H1 (cell line): ENCODE data around the gene MAP2K7. TPM values are rescaled to one million over a fixed set of nuclear protein-coding genes. Genes with fewer than 3 reads are reported as not detected.
A peak's percentile ranks its signal among the peaks of the same experiment; 100 is the strongest.

Experiments used
- CTCF ChIA-PET: fragments of 300-600 bp; sonication (Branson Sonifier 250); formaldehyde crosslinking; loops from one replicate; lab custom pipeline; 2021; ENCODE audit not compliant: partially characterized antibody; lab: Charles Lee
- POLR2A ChIA-PET: fragments of 300-600 bp; sonication (Branson Sonifier 250); formaldehyde crosslinking; loops from one replicate; lab custom pipeline; 2021; ENCODE audit warnings: inconsistent platforms; ENCODE audit not compliant: partially characterized antibody; lab: Charles Lee
- DNase-seq, 2 experiments: peaks; one replicate each; pipeline versions ENCODE4 v3.0.0 to v3.0.0-alpha.2; 2010 to 2022; ENCODE audit warnings: low spot score in 2 of 2, low read depth in 1 of 2, mixed read lengths in 1 of 2
- FAIRE-seq: peaks from 2 replicates; lab custom pipeline; 2011; peaks lifted over from hg19 to GRCh38; lab: Jason Lieb, UNC
- H2AFZ ChIP-seq: 2 replicates; pipeline ENCODE4 v1.8.1; 2012; ENCODE audit warnings: low read length, inconsistent platforms
- H2AK5ac ChIP-seq: 2 replicates; pipeline ENCODE4 v1.6.1; 2013; ENCODE audit warnings: low read depth, low read length
- H2BK120ac ChIP-seq: replicated peaks from 2 replicates; pipeline ENCODE3; 2013; ENCODE audit warnings: low read depth, low read length, inconsistent platforms
- H2BK12ac ChIP-seq: 2 replicates; pipeline ENCODE4 v1.6.1; 2013; ENCODE audit warnings: low read depth, low read length
- H2BK15ac ChIP-seq: 2 replicates; pipeline ENCODE4 v1.6.1; 2013; ENCODE audit warnings: low read length
- H2BK20ac ChIP-seq: 2 replicates; pipeline ENCODE4 v1.6.1; 2013; ENCODE audit warnings: low read length
- H2BK5ac ChIP-seq: 2 replicates; pipeline ENCODE4 v1.6.1; 2013; ENCODE audit warnings: low read depth, low read length
- H3K14ac ChIP-seq: 2 replicates; pipeline ENCODE4 v1.6.1; 2013; ENCODE audit warnings: inconsistent platforms; ENCODE audit not compliant: insufficient read length
- H3K18ac ChIP-seq: 2 replicates; pipeline ENCODE4 v1.6.1; 2013; ENCODE audit warnings: low read length; ENCODE audit errors: extremely low read depth
- H3K23ac ChIP-seq: 2 replicates; pipeline ENCODE4 v1.6.1; 2013; ENCODE audit warnings: inconsistent platforms; ENCODE audit not compliant: insufficient read length
- H3K23me2 ChIP-seq: 2 replicates; pipeline ENCODE4 v1.6.1; 2013; ENCODE audit warnings: low read depth, low read length
- H3K27ac ChIP-seq: 2 replicates; pipeline ENCODE4 v1.6.1; 2011; ENCODE audit warnings: low read depth, low read length, inconsistent platforms
- H3K27me3 ChIP-seq, 4 experiments: replicated peaks in 1 of 4; 1 replicate in 1 of 4; 2 replicates in 3 of 4; pipeline versions ENCODE4 v1.6.1 to v1.8.1; 2011 to 2013; ENCODE audit warnings: low read length in 3 of 4, mild to moderate bottlenecking in 3 of 4, inconsistent platforms in 2 of 4, mixed read lengths in 2 of 4, moderate library complexity in 1 of 4; ENCODE audit not compliant: control insufficient read depth in 3 of 4, insufficient read depth in 3 of 4; ENCODE audit errors: extremely low read depth in 1 of 4
- H3K36me3 ChIP-seq, 4 experiments: 2 replicates each; pipeline versions ENCODE4 v1.6.1 to v1.8.1; 2011 to 2013; ENCODE audit warnings: mild to moderate bottlenecking in 4 of 4, low read length in 3 of 4, moderate library complexity in 2 of 4, control low read depth in 1 of 4, inconsistent platforms in 1 of 4; ENCODE audit not compliant: insufficient read depth in 4 of 4, control insufficient read depth in 2 of 4
- H3K4ac ChIP-seq: replicated peaks from 2 replicates; pipeline ENCODE3; 2013; ENCODE audit warnings: low read length, low read depth, mixed read lengths, inconsistent platforms; ENCODE audit not compliant: insufficient read length
- H3K4me1 ChIP-seq, 4 experiments: replicated peaks in 1 of 4; 1 replicate in 1 of 4; 2 replicates in 3 of 4; pipeline versions ENCODE4 v1.6.1 to v1.8.1; 2011 to 2013; ENCODE audit warnings: low read length in 3 of 4, inconsistent platforms in 2 of 4, mixed read lengths in 1 of 4; ENCODE audit not compliant: insufficient read depth in 4 of 4, control insufficient read depth in 3 of 4
- H3K4me2 ChIP-seq, 2 experiments: 2 replicates each; pipeline versions ENCODE4 v1.6.1 to v1.8.1; 2011 to 2013; ENCODE audit warnings: low read depth in 2 of 2, low read length in 2 of 2, control low read depth in 1 of 2, inconsistent platforms in 1 of 2, mild to moderate bottlenecking in 1 of 2; ENCODE audit not compliant: insufficient read depth in 1 of 2
- H3K4me3 ChIP-seq, 4 experiments: fragments of 200-600, 300-600 bp in 1 of 4; sonication (generic), shearing (Covaris generic), sonication (Bioruptor Twin) in 1 of 4; 2 replicates each; pipeline versions ENCODE4 v1.5.1 to v1.8.1; 2011 to 2016; ENCODE audit warnings: low read length in 4 of 4, low read depth in 3 of 4, control low read depth in 2 of 4, inconsistent platforms in 2 of 4, mild to moderate bottlenecking in 2 of 4, mixed read lengths in 1 of 4, moderate library complexity in 1 of 4; ENCODE audit not compliant: insufficient read depth in 2 of 4; ENCODE audit errors: extremely low read depth in 1 of 4
- H3K56ac ChIP-seq: replicated peaks from 2 replicates; pipeline ENCODE3; 2013; ENCODE audit warnings: low read depth, mild to moderate bottlenecking, mixed read lengths, low read length, inconsistent platforms; ENCODE audit not compliant: insufficient read length
- H3K79me1 ChIP-seq: 2 replicates; pipeline ENCODE4 v1.6.1; 2013; ENCODE audit warnings: low read depth, low read length, control low read depth
- H3K79me2 ChIP-seq, 2 experiments: 2 replicates each; pipeline versions ENCODE4 v1.6.1 to v1.8.1; 2012 to 2013; ENCODE audit warnings: low read length in 2 of 2, mild to moderate bottlenecking in 2 of 2, inconsistent platforms in 1 of 2; ENCODE audit not compliant: insufficient read depth in 2 of 2, control insufficient read depth in 1 of 2
- H3K9ac ChIP-seq, 4 experiments: replicated peaks in 1 of 4; 1 replicate in 1 of 4; 2 replicates in 3 of 4; pipeline versions ENCODE4 v1.6.1 to v1.8.1; 2011 to 2013; ENCODE audit warnings: low read depth in 3 of 4, low read length in 3 of 4, control low read depth in 2 of 4, mild to moderate bottlenecking in 2 of 4, moderate library complexity in 2 of 4, inconsistent platforms in 1 of 4; ENCODE audit errors: extremely low read depth in 1 of 4
- H3K9me3 ChIP-seq, 2 experiments: 2 replicates each; pipeline versions ENCODE4 v1.6.1 to v1.8.1; 2012 to 2013; ENCODE audit warnings: mild to moderate bottlenecking in 2 of 2, moderate library complexity in 2 of 2, control low read depth in 1 of 2, inconsistent platforms in 1 of 2, low read depth in 1 of 2, low read length in 1 of 2, mixed read lengths in 1 of 2; ENCODE audit not compliant: insufficient read depth in 2 of 2
- H4K20me1 ChIP-seq, 2 experiments: replicated peaks in 1 of 2; 2 replicates each; pipeline versions ENCODE3 to v1.8.1; 2011 to 2013; ENCODE audit warnings: inconsistent platforms in 2 of 2, low read length in 2 of 2, mild to moderate bottlenecking in 1 of 2; ENCODE audit not compliant: insufficient read depth in 2 of 2, control insufficient read depth in 1 of 2
- H4K5ac ChIP-seq: 2 replicates; pipeline ENCODE4 v1.6.1; 2013; ENCODE audit warnings: low read length, low read depth, mixed read lengths, inconsistent platforms; ENCODE audit not compliant: insufficient read length
- H4K8ac ChIP-seq: 2 replicates; pipeline ENCODE4 v1.8.0; 2013; ENCODE audit warnings: mild to moderate bottlenecking, moderate library complexity, low read length, inconsistent platforms; ENCODE audit not compliant: insufficient read depth; ENCODE audit errors: extremely low read depth
- H4K91ac ChIP-seq: replicated peaks from 2 replicates; pipeline ENCODE3; 2013; ENCODE audit warnings: low read length, mixed read lengths, inconsistent platforms; ENCODE audit not compliant: insufficient read length
- CTCF ChIP-seq, 3 experiments: IDR thresholded peaks; 1 replicate in 2 of 3; 2 replicates in 1 of 3; pipeline versions ENCODE4 v1.5.1 to v1.6.1; 2011; ENCODE audit warnings: low read length in 3 of 3, mild to moderate bottlenecking in 3 of 3, inconsistent platforms in 2 of 3, low read depth in 1 of 3, moderate library complexity in 1 of 3; ENCODE audit not compliant: insufficient read depth in 1 of 3; ENCODE audit errors: control extremely low read depth in 1 of 3
- KDM4A ChIP-seq: IDR thresholded peaks from one replicate; pipeline ENCODE4 v1.7.1; 2012; ENCODE audit warnings: low read depth, mild to moderate bottlenecking, moderate library complexity, low read length, inconsistent platforms; ENCODE audit not compliant: severe bottlenecking
- WGBS, 2 experiments: shearing (Covaris generic) in 1 of 2; methylation state at CpG; one replicate each; pipeline versions ENCODE4 v1.1.6 to v1.1.7; 2013 to 2015; ENCODE audit warnings: low lambda C conversion rate in 2 of 2, mixed read lengths in 2 of 2, inconsistent platforms in 1 of 2, low coverage in 1 of 2, missing lambda C conversion rate in 1 of 2; ENCODE audit not compliant: insufficient replicate concordance in 2 of 2, insufficient coverage in 1 of 2, insufficient read length in 1 of 2; ENCODE audit errors: extremely low coverage in 1 of 2, missing lambda C conversion rate in 1 of 2; 5-methylcytosine and 5-hydroxymethylcytosine counted together
- polyA plus RNA-seq, 7 experiments: library from polyadenylated mRNA; depleted of rRNA in 3 of 7; stranded (reverse) in 5 of 7; unstranded in 2 of 7; fragments of >200 nt in 5 of 7; fragments of 200-250 nt in 2 of 7; gene quantifications; 1 replicate in 5 of 7; 2 replicates in 1 of 7; 4 replicates in 1 of 7; pipeline versions ENCODE4 v1.2.1 to v1.2.3, GENCODE V29; 2011 to 2013; ENCODE audit warnings: missing spikeins in 2 of 7, mixed read lengths in 2 of 7
- total RNA-seq: library from RNA; stranded (reverse); fragmentation: NEBNext Ultra II Directional; extraction: Animal tissue kit (Norgen Biotek cat#: 25700); gene quantifications from 2 replicates; pipeline ENCODE4 v1.2.1, GENCODE V29; 2021

MAP2K7 gene
- total and polyA plus RNA-seq, 2 of the 8 experiments (the other 6 are each of a cell fraction or from before 2014, with no cell fraction given): 8.9 to 38.3 TPM

DNA sequence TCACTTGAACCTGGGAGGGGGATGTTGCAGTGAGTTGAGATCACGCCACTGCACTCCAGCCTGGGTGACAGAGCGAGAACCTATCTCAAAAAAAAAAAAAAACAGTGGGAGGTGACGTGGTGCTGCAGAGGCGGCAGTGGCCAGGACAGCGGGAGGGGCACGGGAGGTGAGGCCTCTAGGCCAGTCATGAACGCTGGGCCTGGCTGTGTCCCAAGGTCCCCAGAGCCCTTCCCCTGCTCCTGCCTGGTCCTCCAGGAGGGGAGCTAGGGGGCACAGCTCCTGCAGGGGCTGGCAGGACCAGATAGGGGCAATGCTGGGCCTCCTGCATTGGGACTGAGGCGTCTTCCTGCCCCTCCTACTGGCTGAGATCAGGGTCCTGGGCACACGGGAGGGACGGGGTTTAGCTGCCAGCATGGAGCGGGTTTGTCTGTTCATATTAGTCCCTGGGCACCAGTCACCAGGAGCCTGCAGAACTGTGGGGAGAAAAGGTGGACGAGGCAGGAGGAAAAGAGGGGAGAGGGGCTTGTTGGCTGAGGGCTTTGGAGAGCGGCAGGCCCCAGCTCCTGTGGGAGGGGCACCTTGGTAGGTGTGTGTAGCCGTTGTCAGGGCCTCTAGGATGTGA, 4.5 kb downstream of the MAP2K7 start:
- POLR2A ChIA-PET: interaction anchor here (1.0 to 2.3 kb wide), 8 partner anchors 8 to 50 kb away, joined by 4 to 12 read pairs (median 6); partner anchors contain the start of gene TIMM44
- Histone ChIP-seq H3K4me3 (no peak overlapping the region), H3K4me1 (peaks cover 0 to 6% (median 4%) of the 10 kb centered on the region in 4 experiments; a peak in 5 of 7 replicates), H3K79me1 (peaks cover 11% of the 10 kb centered on the region), H3K14ac (no peak overlapping the region), H2AFZ (no peak overlapping the region), H4K8ac (no peak overlapping the region), H4K91ac (no peak overlapping the region), H3K27ac (no peak overlapping the region), H4K20me1 (peaks cover 5 to 19% of the 10 kb centered on the region in 2 experiments), H4K5ac (no peak overlapping the region), H3K18ac (no peak overlapping the region), H3K23ac (no peak overlapping the region), H2BK15ac (no peak overlapping the region), H3K36me3 (peaks cover 5 to 30% (median 16%) of the 10 kb centered on the region in 4 experiments; a peak in 5 of 8 replicates), H2BK20ac (no peak overlapping the region), H2BK120ac (no peak overlapping the region), H3K4me2 (no peak overlapping the region)
- CTCF ChIA-PET: interaction anchor here (0.8 to 1.8 kb wide), 9 partner anchors 8 to 186 kb away, joined by 3 to 12 read pairs (median 4); no protein-coding TSS in a partner anchor
- no peak for DNase-seq
- WGBS, 2 experiments: 92% methylated on average over 10 of the region's 14 CpGs; no CpG with 5 or more reads in 1 of the 2 experiments
- no peak for FAIRE-seq
- TF ChIP-seq CTCF (IDR thresholded peaks at IDR 0.05; ENCODE audit: control extremely low read depth in 1 of 3, insufficient read depth in 1 of 3, low read depth in 1 of 3, low read length in 3 of 3) (peak; percentile 7 to 17 (median 10); a peak in 2 of 4 replicates), KDM4A (no peak)
- TF ChIP-seq, all 59 proteins: peak for 1
- no peak overlapping the region for H3K9ac ChIP-seq
- H3K23me2 ChIP-seq: peaks cover 6% of the 10 kb centered on the region; the same call in 1 of the 2 replicates
- no peak overlapping the region for H2AK5ac ChIP-seq
- H3K9me3 ChIP-seq: no peaks in the 10 kb centered on the region
- no peak overlapping the region for H2BK12ac ChIP-seq
- H3K79me2 ChIP-seq: peaks cover 0 to 22% of the 10 kb centered on the region in 2 experiments; a peak in 2 of 4 replicates
- H3K27me3 ChIP-seq: no peaks in the 10 kb centered on the region
- no peak overlapping the region for H3K56ac ChIP-seq
- H3K4ac ChIP-seq: no peak overlapping the region
- no peak overlapping the region for H2BK5ac ChIP-seq
